Measurements from ENCODE around the gene TLR4.

The TLR4 gene

GRCh38 chr9:117742131-117742530 lies 37.9 kb downstream of the TLR4 start:
- FAIRE-seq = no peak

GRCh38 chr9:117744369-117744768 lies 40.2 kb downstream of the TLR4 start:
- no peak for DNase-seq (ENCODE audit: insufficient read length, low spot score)
- no peak for FAIRE-seq

More at GRCh38 chr9:117742131-117742530, 37.9 kb downstream of the TLR4 start:
- DNase-seq (ENCODE audit: insufficient read length, low spot score) = no peak

GRCh38 chr9:117744856-117745389 lies 40.7 kb downstream of the TLR4 start:
- FAIRE-seq = no peak
- no peak for DNase-seq (ENCODE audit: insufficient read length, low spot score)

GRCh38 chr9:117745598-117745997 lies 41.4 kb downstream of the TLR4 start:
- DNase-seq (ENCODE audit: insufficient read length, low spot score) = no peak
- FAIRE-seq = no peak

GRCh38 chr9:117746263-117746662 lies 42.1 kb downstream of the TLR4 start:
- no peak for FAIRE-seq
- no peak for DNase-seq (ENCODE audit: insufficient read length, low spot score)

GRCh38 chr9:117747386-117747970 lies 43.3 kb downstream of the TLR4 start:
- no peak for DNase-seq (ENCODE audit: insufficient read length, low spot score)
- FAIRE-seq = no peak

- DNase-seq (ENCODE audit: insufficient read length, low spot score) (no peak), FAIRE-seq (no peak)
Observed at GRCh38 chr9:117750401-117750800, 46.2 kb downstream of the TLR4 start.

DNA sequence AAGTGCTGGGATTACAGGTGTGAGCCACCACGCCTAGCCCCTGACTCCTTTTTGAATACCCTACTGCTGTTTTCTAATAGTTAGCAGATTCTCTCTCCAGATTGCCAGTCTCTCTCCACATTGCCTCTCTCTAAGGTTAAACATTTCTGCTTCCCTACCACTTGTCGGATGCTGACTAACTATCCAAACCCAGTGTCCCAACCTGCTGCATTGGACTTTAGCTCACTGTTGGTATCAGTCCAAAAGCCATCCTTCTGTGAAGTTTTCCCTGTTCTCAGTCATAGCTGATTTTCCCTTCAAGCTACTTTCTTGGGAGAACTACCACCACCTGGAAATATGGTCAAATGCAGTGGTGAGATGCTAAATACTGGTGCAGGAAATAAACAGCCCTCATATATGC lies 48.7 kb downstream of the TLR4 start:
- DNase-seq (ENCODE audit: insufficient read length, low spot score) = no peak
- no peak for FAIRE-seq

DNA sequence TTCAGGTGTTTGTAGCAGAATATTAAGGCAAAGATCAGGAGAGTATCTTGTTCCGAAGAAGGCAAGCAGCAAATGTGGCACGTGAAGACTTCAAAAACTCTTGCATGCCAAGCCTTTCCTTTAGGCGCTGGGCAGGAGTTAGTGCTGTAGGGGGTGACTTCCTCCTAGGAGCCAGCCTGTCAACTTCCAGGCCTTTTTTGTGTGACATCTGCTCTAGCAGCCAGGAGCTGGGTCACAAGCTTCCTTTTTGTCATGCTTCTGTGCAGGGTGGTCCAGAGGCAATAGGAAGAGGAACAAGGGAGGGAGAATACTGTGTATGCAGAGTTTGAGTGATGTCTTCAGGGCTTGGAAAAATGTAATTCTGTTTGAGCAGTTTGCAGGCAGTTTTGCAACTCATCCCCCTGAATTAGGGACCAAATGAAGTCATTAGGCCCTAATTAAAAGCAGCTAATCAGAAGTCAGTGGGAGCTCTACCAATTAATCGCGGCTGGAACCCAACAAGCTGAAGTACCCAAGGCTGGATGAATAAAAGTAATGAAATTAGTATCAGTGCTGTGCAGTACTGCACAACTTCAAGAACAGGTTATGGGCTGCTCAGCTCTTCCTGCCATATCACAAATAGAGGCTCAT lies 53.5 kb downstream of the TLR4 start:
- DNase-seq (ENCODE audit: insufficient read length, low spot score) (no peak), FAIRE-seq (no peak)

- FAIRE-seq (no peak), DNase-seq (ENCODE audit: insufficient read length, low spot score) (no peak)
Observed at GRCh38 chr9:117763314-117763713, 59.1 kb downstream of the TLR4 start.

DNA sequence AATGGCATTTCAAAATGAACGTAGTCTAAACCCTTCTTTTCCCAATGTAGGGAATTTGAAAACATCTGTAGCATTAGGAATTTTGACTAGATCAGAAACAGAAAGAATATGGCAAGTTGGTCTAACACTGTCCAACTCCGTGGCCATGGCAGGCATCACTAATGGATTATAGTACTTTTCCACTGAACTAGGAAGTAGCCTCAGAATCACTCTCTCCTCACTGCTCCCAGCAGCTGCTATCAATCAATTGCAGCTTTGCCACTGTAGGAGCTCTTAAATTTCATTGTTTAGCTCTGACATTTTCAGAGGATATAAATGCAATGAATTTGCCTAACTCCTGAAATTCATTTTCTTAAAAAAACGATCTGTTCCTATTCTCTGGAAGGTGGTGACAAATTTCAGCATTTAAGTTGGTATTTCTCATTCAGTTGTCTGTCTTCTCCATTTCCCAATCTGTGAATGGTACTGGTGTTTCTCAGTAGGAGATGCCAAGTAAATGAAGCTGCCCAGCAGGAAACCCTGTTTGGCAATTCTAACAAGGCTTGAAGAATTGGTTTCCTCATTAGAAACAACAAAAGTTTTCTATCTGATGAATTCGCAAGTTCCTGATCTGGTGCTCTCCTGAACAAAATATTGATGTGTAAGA lies 64.7 kb downstream of the TLR4 start:
- DNase-seq (ENCODE audit: insufficient read length, low spot score) (no peak), FAIRE-seq (no peak)

DNA sequence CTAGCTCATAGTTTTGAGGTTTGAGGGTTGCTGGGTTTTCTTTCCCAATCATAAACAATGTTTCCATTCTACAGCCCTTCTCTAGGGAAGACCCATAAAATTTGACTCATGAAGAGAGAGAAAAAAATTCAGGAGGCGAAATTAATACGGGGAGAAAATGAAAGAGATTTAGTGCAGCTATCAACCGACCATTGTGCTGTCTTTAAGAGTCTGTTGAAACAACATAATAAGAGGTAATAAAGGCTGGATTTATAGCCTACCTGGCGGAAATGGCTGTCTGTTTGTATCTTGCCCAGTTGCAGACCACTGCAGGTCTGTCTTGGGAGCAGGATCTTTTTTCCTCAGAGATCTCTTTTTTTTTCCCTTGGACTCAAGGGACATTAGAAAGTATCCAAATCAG lies 66.9 kb downstream of the TLR4 start:
- DNase-seq (ENCODE audit: insufficient read length, low spot score) (no peak), FAIRE-seq (no peak)

DNA sequence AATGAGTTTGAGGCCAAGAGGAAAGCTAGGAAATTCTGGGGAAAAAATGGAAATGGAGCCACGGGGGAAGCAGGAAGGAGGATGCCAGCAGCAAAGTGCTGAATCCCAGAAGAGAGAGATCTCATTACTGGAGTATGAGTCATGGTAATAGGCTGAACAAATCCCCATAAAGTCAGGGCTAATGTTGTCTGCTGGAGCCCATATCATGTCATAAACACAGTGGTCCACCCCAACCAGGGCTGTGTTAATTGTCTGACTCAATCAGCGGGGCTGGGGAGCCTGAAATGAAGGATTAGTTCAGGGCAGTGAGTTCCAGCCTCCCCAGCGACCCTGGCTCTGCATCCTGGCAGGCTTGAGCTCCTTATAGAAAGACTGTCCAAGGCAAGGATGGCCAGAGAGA lies 68.8 kb downstream of the TLR4 start:
- no peak for FAIRE-seq
- no peak for DNase-seq (ENCODE audit: insufficient read length, low spot score)
